Urinary bladder (tissue), 4 donors: Measurements from ENCODE around the gene GPC6. TPM values are rescaled to one million over a fixed set of nuclear protein-coding genes. Genes with fewer than 3 reads are reported as not detected.
"Not testable (repeated sequence)": the region's sequence is repeated elsewhere in the genome, so short reads cannot be mapped to it uniquely, and the experiment has no call there.

Source experiments
- DNase-seq: peaks from one replicate; pipeline ENCODE4 v3.0.0-alpha.2; 2015; ENCODE audit errors: extremely low spot score
- H3K27ac ChIP-seq: one replicate; pipeline ENCODE4 v1.5.1; 2013; ENCODE audit warnings: low read depth, mild to moderate bottlenecking, moderate library complexity
- H3K36me3 ChIP-seq: one replicate; pipeline ENCODE4 v1.6.1; 2013; ENCODE audit warnings: mild to moderate bottlenecking, moderate library complexity; ENCODE audit not compliant: insufficient read depth
- H3K4me1 ChIP-seq: one replicate; pipeline ENCODE4 v1.6.1; 2013; ENCODE audit warnings: mild to moderate bottlenecking, moderate library complexity; ENCODE audit not compliant: insufficient read depth
- H3K4me3 ChIP-seq: one replicate; pipeline ENCODE4 v1.5.1; 2013; ENCODE audit warnings: low read depth, low read length
- WGBS: extraction: QIAGEN DNeasy Blood & Tissue Kit; methylation state at CpG from one replicate; pipeline ENCODE4 v1.1.7; 2013; 5-methylcytosine and 5-hydroxymethylcytosine counted together
- polyA plus RNA-seq: library from polyadenylated mRNA; stranded (reverse); fragments of 200-250 nt; gene quantifications from one replicate; pipeline ENCODE4 v1.2.3, GENCODE V29; 2013
- total RNA-seq: library from RNA; depleted of rRNA; stranded (reverse); fragments of >200 nt; gene quantifications from one replicate; pipeline ENCODE4 v1.2.3, GENCODE V29; 2014
- donor health status: healthy with polysubstance abuse.
- donor health status: healthy.

Gene GPC6
- total and polyA plus RNA-seq, 2 donors, result 8.8 to 126 TPM

GRCh38 chr13:94298346-94298745, 1071.7 kb downstream of the GPC6 start:
- Histone ChIP-seq H3K27ac (no peak overlapping the region), H3K4me3 (no peak overlapping the region), H3K4me1 (no peaks in the 10 kb centered on the region), H3K36me3 (no peaks in the 10 kb centered on the region)
- DNase-seq, result no peak
- 83% methylated on average over 4 of the region's 4 CpGs for WGBS

- Histone ChIP-seq H3K36me3 (no peaks in the 10 kb centered on the region), H3K27ac (no peak overlapping the region), H3K4me1 (no peaks in the 10 kb centered on the region), H3K4me3 (no peak overlapping the region)
- DNase-seq, result no peak
- WGBS, result 73% methylated on average over 4 of the region's 4 CpGs
These were observed 1073.8 kb downstream of the GPC6 start for GRCh38 chr13:94300401-94300800.

GRCh38 chr13:94301487-94301886, 1074.9 kb downstream of the GPC6 start:
- H3K4me1 ChIP-seq, result no peaks in the 10 kb centered on the region
- no peak for DNase-seq
- H3K4me3 ChIP-seq, result no peak overlapping the region
- WGBS, result 94% methylated on average over 1 of the region's 1 CpG
- H3K27ac ChIP-seq, result no peak overlapping the region
- H3K36me3 ChIP-seq, result no peaks in the 10 kb centered on the region

DNA sequence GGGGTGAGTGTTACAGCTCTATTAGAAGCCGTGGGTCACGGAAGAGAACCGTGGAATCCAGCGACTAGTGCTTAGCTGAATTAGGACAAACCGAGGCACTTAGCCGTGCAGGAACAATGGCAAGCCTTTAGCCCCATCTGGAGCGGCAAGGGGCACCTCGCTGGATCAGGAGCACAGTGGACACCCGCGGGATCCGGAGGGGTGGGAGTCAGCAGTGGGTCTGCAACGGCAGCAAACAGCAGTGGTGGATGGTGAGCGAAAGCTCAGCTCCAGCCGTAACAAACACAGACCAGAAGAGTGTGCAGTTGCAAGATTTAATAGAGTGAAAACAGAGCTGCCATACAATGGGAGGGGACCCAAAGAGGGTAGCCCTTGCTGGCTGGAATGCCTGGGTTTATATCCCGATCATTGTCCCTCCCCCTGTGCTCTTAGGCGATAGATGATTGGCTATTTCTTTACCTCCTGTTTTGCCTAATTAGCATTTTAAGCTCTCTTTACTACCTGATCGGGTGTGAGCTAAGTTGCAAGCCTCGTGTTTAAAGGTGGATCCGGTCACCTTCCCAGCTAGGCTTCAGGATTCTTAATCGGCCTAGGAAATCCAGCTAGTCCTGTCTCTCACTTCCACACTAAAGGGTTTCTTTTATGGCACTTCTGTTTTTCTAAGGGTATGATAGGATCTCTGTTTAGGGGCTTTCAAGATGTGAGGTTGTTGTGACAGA, 1076.4 kb downstream of the GPC6 start:
- DNase-seq, H3K4me1 ChIP-seq, H3K4me3 ChIP-seq, H3K27ac ChIP-seq, H3K36me3 ChIP-seq: not testable (repeated sequence)
- WGBS, result 96% methylated on average over 20 of the region's 20 CpGs

GRCh38 chr13:94303644-94304174, 1077.1 kb downstream of the GPC6 start:
- 68% methylated on average over 7 of the region's 7 CpGs for WGBS

GRCh38 chr13:94305033-94305432, 1078.4 kb downstream of the GPC6 start:
- Histone ChIP-seq H3K4me1 (no peaks in the 10 kb centered on the region), H3K27ac (no peak overlapping the region), H3K4me3 (no peak overlapping the region), H3K36me3 (no peaks in the 10 kb centered on the region)
- WGBS, result 47% methylated on average over 2 of the region's 2 CpGs
- no peak for DNase-seq

More at GRCh38 chr13:94303644-94304174, 1077.1 kb downstream of the GPC6 start:
- Histone ChIP-seq H3K4me3 (no peak overlapping the region), H3K36me3 (no peaks in the 10 kb centered on the region), H3K4me1 (no peaks in the 10 kb centered on the region), H3K27ac (no peak overlapping the region)
- no peak for DNase-seq

GRCh38 chr13:94305463-94305862, 1078.9 kb downstream of the GPC6 start:
- DNase-seq, result no peak
- Histone ChIP-seq H3K36me3 (no peaks in the 10 kb centered on the region), H3K4me3 (no peak overlapping the region), H3K27ac (no peak overlapping the region), H3K4me1 (no peaks in the 10 kb centered on the region)
- 53% methylated on average over 1 of the region's 1 CpG for WGBS

- Histone ChIP-seq H3K4me1 (no peaks in the 10 kb centered on the region), H3K4me3 (no peak overlapping the region), H3K36me3 (no peaks in the 10 kb centered on the region), H3K27ac (no peak overlapping the region)
- 79% methylated on average over 4 of the region's 4 CpGs for WGBS
- DNase-seq, result no peak
These were observed 1079.3 kb downstream of the GPC6 start for GRCh38 chr13:94305934-94306333.

GRCh38 chr13:94308832-94309231, 1082.2 kb downstream of the GPC6 start:
- no peak for DNase-seq
- WGBS, result 85% methylated on average over 4 of the region's 4 CpGs

DNA sequence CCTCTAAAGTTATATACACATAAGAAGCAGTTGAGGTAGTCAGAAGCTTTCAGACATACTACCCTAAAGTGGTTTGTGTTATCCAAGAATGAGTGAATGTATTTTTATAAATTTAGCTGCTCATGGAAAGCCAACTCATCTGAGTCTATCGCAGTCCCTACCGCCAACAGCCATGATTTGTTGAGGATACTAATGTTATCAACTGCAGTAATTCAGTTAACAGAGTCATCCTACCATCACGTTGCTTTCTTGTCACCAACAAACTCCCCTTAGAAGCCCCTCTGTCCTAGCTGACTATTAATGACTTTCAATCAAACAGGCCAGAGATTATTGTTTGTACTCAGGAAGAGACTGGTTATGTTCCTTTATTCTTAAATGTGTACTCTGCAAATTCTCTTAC, 1083.0 kb downstream of the GPC6 start:
- WGBS, result 96% methylated on average over 3 of the region's 3 CpGs
- DNase-seq, result no peak
- no peak overlapping the region for H3K27ac ChIP-seq
- H3K4me1 ChIP-seq, result no peaks in the 10 kb centered on the region
- H3K36me3 ChIP-seq, result no peaks in the 10 kb centered on the region
- no peak overlapping the region for H3K4me3 ChIP-seq

More at GRCh38 chr13:94308832-94309231, 1082.2 kb downstream of the GPC6 start:
- H3K36me3 ChIP-seq, result no peaks in the 10 kb centered on the region
- no peak overlapping the region for H3K27ac ChIP-seq
- H3K4me1 ChIP-seq, result no peaks in the 10 kb centered on the region
- no peak overlapping the region for H3K4me3 ChIP-seq

DNA sequence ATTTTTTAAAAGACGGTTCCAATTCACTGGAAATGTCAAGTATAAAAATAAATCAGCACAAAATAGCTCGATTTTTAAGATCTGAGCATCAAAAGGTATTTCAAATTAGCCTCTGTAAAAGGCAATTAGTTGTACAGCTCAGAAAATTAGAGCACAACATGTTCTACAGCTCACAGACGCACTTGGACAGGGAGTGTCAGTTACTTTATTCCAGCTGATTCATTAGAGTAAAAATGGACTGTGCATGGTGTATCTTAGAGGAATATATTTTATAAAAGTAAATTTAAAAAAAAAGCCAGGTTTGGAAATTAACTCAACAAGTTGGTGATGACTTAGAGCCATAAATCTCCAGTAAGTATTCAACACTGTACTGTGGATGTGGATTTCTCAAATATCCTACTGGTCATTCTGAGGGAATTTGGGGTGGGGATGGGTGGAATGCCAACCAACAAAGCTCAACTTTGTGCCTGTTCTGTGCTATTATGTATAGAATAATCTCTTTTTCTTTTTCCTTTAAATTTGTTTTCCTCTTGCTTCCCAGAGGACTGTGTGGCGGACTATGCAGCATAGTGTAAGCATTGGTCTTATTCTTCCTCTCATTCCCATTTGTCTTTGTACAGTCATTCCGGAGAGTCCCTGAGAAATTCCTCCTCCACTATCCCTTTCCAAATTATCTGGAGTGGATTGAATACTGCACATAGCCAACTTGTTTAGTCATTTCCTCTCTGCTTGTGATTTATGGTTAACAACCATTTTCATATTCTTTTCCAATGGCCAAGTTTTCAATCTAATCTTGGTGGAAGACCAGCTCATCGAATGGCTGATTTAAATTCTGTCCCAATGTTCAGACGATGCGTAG, 1083.6 kb downstream of the GPC6 start:
- Histone ChIP-seq H3K27ac (no peak overlapping the region), H3K36me3 (no peaks in the 10 kb centered on the region), H3K4me3 (no peak overlapping the region), H3K4me1 (no peaks in the 10 kb centered on the region)
- 78% methylated on average over 8 of the region's 8 CpGs for WGBS
- no peak for DNase-seq

- H3K27ac ChIP-seq, result no peak overlapping the region
- WGBS, result 69% methylated on average over 2 of the region's 2 CpGs
- H3K4me3 ChIP-seq, result no peak overlapping the region
- H3K4me1 ChIP-seq, result no peaks in the 10 kb centered on the region
- H3K36me3 ChIP-seq, result no peaks in the 10 kb centered on the region
- DNase-seq, result no peak
These were observed 1085.3 kb downstream of the GPC6 start for GRCh38 chr13:94311893-94312292.

GRCh38 chr13:94312511-94313216, 1086.1 kb downstream of the GPC6 start:
- H3K36me3 ChIP-seq, result no peaks in the 10 kb centered on the region
- H3K4me1 ChIP-seq, result no peaks in the 10 kb centered on the region
- H3K4me3 ChIP-seq, result no peak overlapping the region
- 83% methylated on average over 15 of the region's 15 CpGs for WGBS
- no peak for DNase-seq
- H3K27ac ChIP-seq, result no peak overlapping the region
